Mesendoderm (in vitro differentiated cells): ENCODE results near the gene SLC35A3.
"Not testable (repeated sequence)": the region's sequence is repeated elsewhere in the genome, so short reads cannot be mapped to it uniquely, and the experiment has no call there.

Source experiments
- DNase-seq: peaks from one replicate; pipeline ENCODE4 v3.0.0; 2013
- H2AK5ac ChIP-seq: 2 replicates; pipeline ENCODE4 v1.6.1; 2013; ENCODE audit warnings: low read length, inconsistent platforms
- H2BK120ac ChIP-seq: 2 replicates; pipeline ENCODE4 v1.6.1; 2013; ENCODE audit warnings: low read depth, mild to moderate bottlenecking, low read length, moderate library complexity, mixed read lengths
- H2BK15ac ChIP-seq: replicated peaks from 2 replicates; pipeline ENCODE4 v1.6.1; 2013; ENCODE audit warnings: low read depth, mild to moderate bottlenecking, moderate library complexity
- H2BK5ac ChIP-seq: 2 replicates; pipeline ENCODE4 v1.6.1; 2013; ENCODE audit warnings: low read length, inconsistent platforms
- H3K18ac ChIP-seq: 2 replicates; pipeline ENCODE4 v1.6.1; 2013; ENCODE audit warnings: mild to moderate bottlenecking, low read length, mixed read lengths
- H3K23ac ChIP-seq: one replicate; pipeline ENCODE4 v1.6.1; 2013; ENCODE audit warnings: low read length
- H3K27ac ChIP-seq: 2 replicates; pipeline ENCODE4 v1.5.1; 2013; ENCODE audit warnings: low read depth, mild to moderate bottlenecking, inconsistent platforms, low read length, moderate library complexity
- H3K27me3 ChIP-seq: 2 replicates; pipeline ENCODE4 v1.6.1; 2013; ENCODE audit warnings: low read length, control low read depth, mild to moderate bottlenecking, inconsistent platforms; ENCODE audit not compliant: insufficient read depth, poor library complexity
- H3K36me3 ChIP-seq: 2 replicates; pipeline ENCODE4 v1.6.1; 2013; ENCODE audit warnings: low read length, inconsistent platforms; ENCODE audit not compliant: control insufficient read depth, insufficient read depth
- H3K4ac ChIP-seq: one replicate; pipeline ENCODE4 v1.6.1; 2013; ENCODE audit warnings: low read depth, mild to moderate bottlenecking, low read length, moderate library complexity
- H3K4me1 ChIP-seq: 2 replicates; pipeline ENCODE4 v1.6.1; 2013; ENCODE audit warnings: low read depth, low read length, inconsistent platforms; ENCODE audit not compliant: control insufficient read depth
- H3K4me2 ChIP-seq: 2 replicates; pipeline ENCODE4 v1.6.1; 2013; ENCODE audit warnings: low read length
- H3K4me3 ChIP-seq: 2 replicates; pipeline ENCODE4 v1.5.1; 2013; ENCODE audit warnings: mild to moderate bottlenecking, low read length
- H3K56ac ChIP-seq: one replicate; pipeline ENCODE4 v1.6.1; 2013; ENCODE audit warnings: low read length
- H3K79me1 ChIP-seq: 2 replicates; pipeline ENCODE4 v1.6.1; 2013; ENCODE audit warnings: low read length, inconsistent platforms
- H3K79me2 ChIP-seq: 2 replicates; pipeline ENCODE4 v1.6.1; 2013; ENCODE audit warnings: mild to moderate bottlenecking, low read length; ENCODE audit not compliant: control insufficient read depth, insufficient read depth
- H3K9ac ChIP-seq: 2 replicates; pipeline ENCODE4 v1.6.1; 2013; ENCODE audit warnings: low read length, inconsistent platforms
- H4K5ac ChIP-seq: one replicate; pipeline ENCODE4 v1.6.1; 2013; ENCODE audit warnings: low read length
- H4K8ac ChIP-seq: one replicate; pipeline ENCODE4 v1.6.1; 2013; ENCODE audit warnings: low read depth, mild to moderate bottlenecking, control low read depth, low read length, moderate library complexity
- WGBS: extraction: QIAGEN DNeasy Blood & Tissue Kit; methylation state at CpG from one replicate; pipeline ENCODE4 v1.1.7; 2013; ENCODE audit warnings: low lambda C conversion rate, missing lambda C conversion rate; ENCODE audit not compliant: insufficient coverage; ENCODE audit errors: extremely low coverage; 5-methylcytosine and 5-hydroxymethylcytosine counted together

The SLC35A3 gene

DNA sequence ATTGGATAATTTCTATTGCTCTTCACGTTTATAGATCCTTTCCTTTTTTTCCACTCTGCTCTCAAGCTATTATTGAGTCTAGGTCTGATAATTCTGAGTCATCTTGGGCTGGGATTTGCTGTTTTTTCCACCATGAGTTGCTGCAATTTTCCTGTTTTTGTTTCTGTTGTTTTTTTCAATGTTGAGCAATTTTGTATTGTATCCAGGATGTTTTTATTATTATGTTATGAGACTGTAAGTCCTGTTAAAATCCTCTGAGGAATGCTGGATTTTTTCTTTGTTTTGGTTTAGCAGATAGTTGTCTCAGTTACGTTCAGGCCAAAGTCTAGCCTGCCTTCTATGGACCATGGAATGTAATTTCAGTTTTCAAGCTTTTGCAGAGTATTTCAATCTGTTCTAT lies 13.0 kb upstream of the SLC35A3 start:
- Histone ChIP-seq H3K27ac (peak overlapping the region; percentile 44), H3K79me1 (no peaks in the 10 kb centered on the region), H2BK15ac (no peak overlapping the region), H3K27me3 (no peaks in the 10 kb centered on the region), H3K9ac (no peak overlapping the region), H3K18ac (no peak overlapping the region), H3K4me1 (no peaks in the 10 kb centered on the region), H3K79me2 (no peaks in the 10 kb centered on the region), H4K5ac (no peak overlapping the region), H2BK5ac (peak overlapping the region; percentile 49), H2AK5ac (no peak overlapping the region), H3K23ac (no peak overlapping the region), H2BK120ac (peak overlapping the region; percentile 96), H3K36me3 (no peaks in the 10 kb centered on the region), H3K56ac (peak overlapping the region; percentile 72), H3K4me3 (no peak overlapping the region), H3K4me2 (no peak overlapping the region), H4K8ac (no peak overlapping the region), H3K4ac (peak overlapping the region; percentile 71)
- WGBS, result no CpG with 5 or more reads among the region's 2 CpGs
- DNase-seq, result peak; percentile 20

DNA sequence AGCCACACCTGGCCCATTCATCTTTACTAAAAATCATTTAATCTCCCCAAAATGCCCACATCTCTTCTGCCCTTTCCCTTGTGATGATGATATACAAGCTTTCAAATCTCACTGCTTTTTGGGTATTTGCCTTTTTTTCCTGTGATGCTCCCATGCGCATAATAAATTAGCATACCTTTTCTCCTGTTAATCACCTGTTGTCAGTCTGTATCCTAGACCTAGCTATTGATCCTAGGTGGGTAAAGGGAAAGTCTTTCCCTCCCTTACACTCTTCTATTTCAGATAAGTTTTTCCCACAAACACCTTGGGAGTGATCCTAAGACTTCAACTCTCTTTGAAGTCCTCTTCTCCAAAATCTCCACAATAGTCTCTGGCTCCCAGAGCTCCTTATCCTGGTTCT lies 12.0 kb upstream of the SLC35A3 start:
- H2BK120ac ChIP-seq, result peak overlapping the region; percentile 76
- H3K27me3 ChIP-seq, result no peaks in the 10 kb centered on the region
- no peak overlapping the region for H2AK5ac ChIP-seq
- no peak overlapping the region for H2BK15ac ChIP-seq
- H3K79me1 ChIP-seq, result no peaks in the 10 kb centered on the region
- H3K27ac ChIP-seq, result no peak overlapping the region
- H4K8ac ChIP-seq, result no peak overlapping the region
- H3K79me2 ChIP-seq, result no peaks in the 10 kb centered on the region
- peak overlapping the region; percentile 90 for H2BK5ac ChIP-seq
- H4K5ac ChIP-seq, result no peak overlapping the region
- H3K4ac ChIP-seq, result no peak overlapping the region
- H3K23ac ChIP-seq, result no peak overlapping the region
- no peak overlapping the region for H3K4me3 ChIP-seq
- no peak overlapping the region for H3K4me2 ChIP-seq
- no peak for DNase-seq
- H3K18ac ChIP-seq, result peak overlapping the region; percentile 93
- H3K56ac ChIP-seq, result peak overlapping the region; percentile 40
- no CpG with 5 or more reads among the region's 1 CpG for WGBS
- no peak overlapping the region for H3K9ac ChIP-seq
- H3K4me1 ChIP-seq, result no peaks in the 10 kb centered on the region
- H3K36me3 ChIP-seq, result no peaks in the 10 kb centered on the region

DNA sequence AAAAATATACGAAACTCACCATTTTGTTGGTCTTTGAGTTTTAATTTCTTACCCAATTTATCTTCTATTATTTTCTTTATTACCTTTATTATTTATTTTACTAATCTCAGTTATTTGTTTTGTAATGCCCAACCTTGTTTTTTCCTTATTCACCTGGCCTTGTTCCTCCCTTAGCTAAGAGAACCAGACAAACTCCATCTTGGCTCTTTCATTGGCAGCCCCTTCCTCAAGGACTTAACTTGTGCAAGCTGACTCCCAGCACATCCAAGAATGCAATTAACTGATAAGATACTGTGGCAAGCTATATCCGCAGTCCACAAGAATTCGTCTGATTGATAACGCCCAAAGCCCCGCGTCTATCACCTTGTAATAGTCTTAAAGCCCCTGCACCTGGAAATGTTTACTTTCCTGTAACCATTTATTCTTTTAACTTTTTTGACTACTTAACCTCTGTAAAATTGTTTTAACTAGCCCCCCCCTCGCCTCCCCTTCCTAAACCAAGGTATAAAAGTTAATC lies 10.5 kb upstream of the SLC35A3 start:
- H2AK5ac ChIP-seq, H3K79me1 ChIP-seq, H2BK15ac ChIP-seq, H3K4me3 ChIP-seq, H3K56ac ChIP-seq, H4K8ac ChIP-seq, H3K79me2 ChIP-seq, H3K27me3 ChIP-seq, H3K4me1 ChIP-seq, H3K4me2 ChIP-seq, H3K36me3 ChIP-seq, H3K27ac ChIP-seq, H3K18ac ChIP-seq, H4K5ac ChIP-seq, H3K4ac ChIP-seq, H3K9ac ChIP-seq, H2BK5ac ChIP-seq, H3K23ac ChIP-seq: not testable (repeated sequence)
- no CpG with 5 or more reads among the region's 7 CpGs for WGBS
- peak overlapping the region; percentile 76 for H2BK120ac ChIP-seq
- DNase-seq, result peak; percentile 83

DNA sequence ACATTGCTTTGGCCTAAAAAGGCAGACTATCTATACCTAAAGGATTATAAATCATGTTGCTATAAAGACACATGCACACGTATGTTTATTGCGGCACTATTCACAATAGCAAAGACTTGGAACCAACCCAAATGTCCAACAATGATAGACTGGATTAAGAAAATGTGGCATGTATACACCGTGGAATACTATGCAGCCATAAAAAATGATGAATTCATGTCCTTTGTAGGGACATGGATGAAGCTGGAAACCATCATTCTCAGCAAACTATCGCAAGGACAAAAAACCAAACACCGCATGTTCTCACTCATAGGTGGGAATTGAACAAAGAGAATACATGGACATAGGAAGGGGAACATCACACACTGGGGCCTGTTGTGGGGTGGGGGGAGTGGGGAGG lies 9.5 kb upstream of the SLC35A3 start:
- H2BK5ac ChIP-seq, H2AK5ac ChIP-seq, H3K79me2 ChIP-seq, DNase-seq, H3K27me3 ChIP-seq, H3K9ac ChIP-seq, H3K79me1 ChIP-seq, H3K56ac ChIP-seq, H3K23ac ChIP-seq, H3K4ac ChIP-seq, H3K4me1 ChIP-seq, H3K36me3 ChIP-seq, H4K8ac ChIP-seq, H2BK15ac ChIP-seq, H3K4me2 ChIP-seq, H3K4me3 ChIP-seq: not testable (repeated sequence)
- peak overlapping the region; percentile 76 for H2BK120ac ChIP-seq
- no CpG with 5 or more reads among the region's 5 CpGs for WGBS
- peak overlapping the region; percentile 76 for H3K27ac ChIP-seq
- H4K5ac ChIP-seq, result peak overlapping the region; percentile 59
- H3K18ac ChIP-seq, result peak overlapping the region; percentile 88

DNA sequence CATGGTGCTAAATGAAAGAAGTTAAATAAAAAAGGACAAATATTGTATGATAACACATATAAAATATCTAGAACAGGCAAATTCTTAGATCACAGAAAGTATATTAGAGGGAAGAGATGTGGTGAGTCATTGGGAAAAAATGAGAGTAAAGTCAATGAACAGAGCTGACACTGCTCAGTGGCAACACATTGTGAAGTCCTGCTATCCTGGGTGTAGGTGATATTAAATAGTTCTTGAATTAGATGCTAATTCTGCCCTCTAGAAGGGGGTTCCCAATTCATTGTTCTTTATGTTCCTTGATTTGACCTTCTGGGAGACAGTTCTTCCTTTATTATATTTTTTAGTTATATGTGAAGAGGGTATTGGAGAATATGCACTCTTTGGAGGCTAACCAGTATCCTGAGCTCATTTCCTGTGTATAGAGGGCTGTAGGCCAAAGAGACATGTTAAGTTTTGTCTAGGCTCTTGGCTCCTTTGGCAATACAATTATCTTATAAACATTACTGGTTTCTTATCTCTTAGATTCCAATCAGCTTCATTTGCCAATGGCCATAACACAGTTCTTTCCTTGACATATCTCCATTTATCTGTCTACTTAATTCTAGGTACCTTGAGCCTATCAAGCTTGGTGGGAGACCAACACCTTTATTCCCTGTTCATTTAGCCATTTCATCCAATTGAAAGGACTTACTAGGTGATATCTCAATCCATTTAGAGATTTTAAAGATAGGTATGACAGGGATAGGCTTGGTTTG lies 6.6 kb upstream of the SLC35A3 start:
- Histone ChIP-seq H3K4ac (no peak overlapping the region), H3K23ac (no peak overlapping the region), H3K18ac (no peak overlapping the region), H2BK120ac (no peak overlapping the region), H3K27ac (no peak overlapping the region), H3K79me1 (no peaks in the 10 kb centered on the region), H3K79me2 (no peaks in the 10 kb centered on the region), H2BK5ac (peak overlapping the region; percentile 24), H2BK15ac (no peak overlapping the region), H4K8ac (no peak overlapping the region), H3K56ac (peak overlapping the region; percentile 54), H3K4me2 (no peak overlapping the region), H3K36me3 (no peaks in the 10 kb centered on the region), H3K4me1 (no peaks in the 10 kb centered on the region), H3K4me3 (no peak overlapping the region), H3K27me3 (no peaks in the 10 kb centered on the region), H4K5ac (no peak overlapping the region), H2AK5ac (no peak overlapping the region), H3K9ac (no peak overlapping the region)
- peak; percentile 84 for DNase-seq

DNA sequence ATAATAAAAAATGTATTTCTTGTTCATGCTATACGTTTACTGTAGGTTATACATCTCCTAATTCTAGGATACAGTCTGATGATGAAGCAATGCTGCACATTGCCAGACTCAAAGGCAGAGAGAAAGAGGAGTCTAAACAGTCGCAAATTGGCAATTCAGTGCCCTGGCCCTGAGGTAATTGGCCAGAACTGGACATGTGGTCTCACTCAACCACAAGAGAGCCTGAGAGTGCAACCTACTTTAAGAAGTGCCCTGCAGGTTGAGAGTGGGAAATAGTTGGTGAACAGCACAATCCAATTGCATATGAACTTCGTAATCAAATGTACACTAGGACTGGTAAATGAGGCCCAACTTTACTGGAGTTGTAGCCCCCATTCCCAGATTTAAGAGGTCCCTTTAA lies 5.0 kb upstream of the SLC35A3 start:
- H3K27me3 ChIP-seq, result no peaks in the 10 kb centered on the region
- H3K79me2 ChIP-seq, result no peaks in the 10 kb centered on the region
- H3K56ac ChIP-seq, result peak overlapping the region; percentile 35
- H3K9ac ChIP-seq, result no peak overlapping the region
- H2BK15ac ChIP-seq, result no peak overlapping the region
- DNase-seq, result no peak
- H2BK120ac ChIP-seq, result no peak overlapping the region
- H4K8ac ChIP-seq, result no peak overlapping the region
- H3K79me1 ChIP-seq, result no peaks in the 10 kb centered on the region
- no peak overlapping the region for H3K23ac ChIP-seq
- peak overlapping the region; percentile 59 for H2AK5ac ChIP-seq
- no peak overlapping the region for H3K4ac ChIP-seq
- peak overlapping the region; percentile 78 for H2BK5ac ChIP-seq
- no peak overlapping the region for H3K27ac ChIP-seq
- H3K36me3 ChIP-seq, result no peaks in the 10 kb centered on the region
- no CpG with 5 or more reads among the region's 3 CpGs for WGBS
- peaks cover 5% of the 10 kb centered on the region for H3K4me1 ChIP-seq
- H4K5ac ChIP-seq, result no peak overlapping the region
- no peak overlapping the region for H3K18ac ChIP-seq
- no peak overlapping the region for H3K4me2 ChIP-seq
- no peak overlapping the region for H3K4me3 ChIP-seq
